Activated CD8-positive, alpha-beta memory T cell treated with anti-CD3 and anti-CD28 coated beads, Interleukin-2, amount 50 U/mL, for 1 hour (primary cell): ENCODE measurements around the gene RNF141.

Experiments
- DNase-seq: peaks from one replicate; pipeline ENCODE4 v3.0.0-alpha.2; 2020; ENCODE audit errors: extremely low read depth

Gene RNF141

GRCh38 chr11:10480760-10481159 lies 60.2 kb downstream of the RNF141 start:
- no peak for DNase-seq

GRCh38 chr11:10480026-10480425 lies 61.0 kb downstream of the RNF141 start:
- no peak for DNase-seq

- DNase-seq = no peak
These were observed 62.1 kb downstream of the RNF141 start for GRCh38 chr11:10478574-10479550.

- DNase-seq = no peak
These were observed 62.9 kb downstream of the RNF141 start for GRCh38 chr11:10478066-10478465.

- DNase-seq = no peak
These were observed 63.3 kb downstream of the RNF141 start for GRCh38 chr11:10477690-10478046.

- DNase-seq = no peak
These were observed 63.9 kb downstream of the RNF141 start for GRCh38 chr11:10476927-10477689.

- DNase-seq = no peak
These were observed 64.6 kb downstream of the RNF141 start for GRCh38 chr11:10476342-10476741.

- DNase-seq = no peak
These were observed 66.4 kb downstream of the RNF141 start for GRCh38 chr11:10474551-10474950.

GRCh38 chr11:10473371-10473770 lies 67.6 kb downstream of the RNF141 start:
- DNase-seq = no peak

- no peak for DNase-seq
These were observed 78.2 kb downstream of the RNF141 start for GRCh38 chr11:10462746-10463300.
